ENCODE data around the gene MT1G. TPM values are rescaled to one million over a fixed set of nuclear protein-coding genes. Genes with fewer than 3 reads are reported as not detected.

MT1G gene
- total RNA-seq = 1.3 TPM in 1 of 2 replicates, not detected in the other

GRCh38 chr16:56667581-56668571, at the start of gene MT1G:
Gene MT1G, minus strand, starts transcription at chr16:56668065. Its CDS starts 72 bp downstream, at chr16:56667993.

GRCh38 chr16:56681939-56682702, 14.3 kb upstream of the MT1G start, which contains the start of gene MT1X:
Gene MT1X, plus strand, starts transcription at chr16:56682470. Its CDS starts 71 bp downstream, at chr16:56682541.

DNA sequence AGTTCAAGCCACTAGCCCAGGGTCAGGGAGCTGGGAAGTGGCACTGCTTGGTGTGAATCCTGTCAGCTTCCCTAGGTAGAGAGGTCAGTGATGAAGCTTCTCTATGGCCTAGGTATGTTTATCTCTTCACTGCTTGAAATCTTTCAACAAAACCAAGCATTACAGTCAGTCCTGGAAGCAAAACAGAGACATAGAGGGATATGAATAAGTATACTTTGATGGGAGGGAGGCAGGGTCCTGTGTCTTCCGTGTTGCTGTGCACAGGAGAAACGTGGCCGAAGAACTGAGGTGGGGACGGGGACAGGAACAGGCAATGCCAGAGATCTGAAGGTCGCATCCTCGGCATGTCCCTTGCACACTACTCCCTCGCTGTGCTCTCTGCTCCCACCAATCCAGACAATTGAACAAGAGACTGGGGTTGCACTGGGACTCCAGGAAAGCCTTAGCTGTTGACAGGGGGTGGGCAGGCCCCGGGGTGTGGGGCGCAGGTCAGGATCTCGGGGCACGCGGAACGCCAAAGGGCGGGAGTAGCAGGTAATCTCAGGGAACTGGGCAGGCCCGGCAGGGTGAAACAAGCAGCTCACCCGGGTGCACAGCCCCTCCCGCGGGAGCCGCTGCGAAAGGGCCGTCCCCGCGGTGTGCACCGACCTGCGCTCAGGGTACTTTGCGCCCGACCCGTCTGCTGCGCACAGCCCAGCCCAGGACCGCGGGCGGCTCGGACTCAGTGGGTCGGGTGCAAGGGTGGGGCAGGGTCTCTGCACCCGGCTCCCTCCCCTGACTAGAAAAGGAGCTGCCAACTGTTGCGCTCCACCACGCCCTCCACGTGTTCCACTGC, 1.4 kb upstream of the MT1G start, which contains the start of gene MT1H:
Gene MT1H (plus strand): TSS at position 810 of the 835 bp plus-strand sequence. CDS start 71 bp downstream, outside the sequence.

GRCh38 chr16:56657555-56658326, 10.1 kb downstream of the MT1G start, which contains the start of gene MT1F:
Gene MT1F, plus strand, starts transcription at chr16:56657959. Its CDS starts 100 bp downstream, at chr16:56658059.

GRCh38 chr16:56651586-56651985, 16.3 kb downstream of the MT1G start, which contains the start of gene MT1B:
Gene MT1B, plus strand, starts transcription at chr16:56651886. Its CDS starts 68 bp downstream, at chr16:56651954.

GRCh38 chr16:56637814-56638750, 29.8 kb downstream of the MT1G start, which contains the start of gene MT1A:
Gene MT1A, plus strand, starts transcription at chr16:56638666. Its CDS starts 73 bp downstream, at chr16:56638739.

DNA sequence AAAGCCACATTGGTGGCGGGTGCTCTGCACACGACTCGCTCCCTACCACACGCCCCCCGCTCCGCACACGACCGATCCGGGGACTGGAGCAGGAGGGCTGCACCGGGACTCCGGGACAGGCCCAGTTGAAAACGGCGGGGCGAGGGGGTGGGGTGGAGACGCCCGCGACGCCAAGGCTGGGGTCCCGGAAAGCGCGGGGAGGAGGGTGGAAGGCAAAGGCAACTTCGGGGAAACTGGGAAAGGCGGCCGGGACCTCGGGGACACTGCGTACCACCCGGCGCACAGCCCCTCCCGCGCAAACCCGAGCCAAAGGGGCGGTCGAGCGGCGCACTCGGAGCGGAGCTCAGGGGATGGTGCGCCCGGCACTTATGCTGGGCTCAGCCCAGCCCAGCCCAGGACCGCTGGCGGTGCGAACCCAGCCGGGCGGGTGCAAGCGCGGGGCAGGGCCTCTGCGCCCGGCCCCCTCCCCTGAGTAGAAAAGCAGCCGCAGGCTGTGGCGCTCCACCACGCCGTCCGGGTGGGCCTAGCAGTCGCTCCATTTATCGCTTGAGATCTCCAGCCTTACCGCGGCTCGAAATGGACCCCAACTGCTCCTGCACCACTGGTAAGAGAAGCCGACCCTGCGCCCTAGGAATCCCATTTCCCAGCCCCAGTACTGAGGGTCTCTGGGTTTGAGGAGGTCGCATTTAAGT, 35.6 kb downstream of the MT1G start, which contains the start of gene MT1M:
Gene MT1M (plus strand): TSS at position 504 of the 692 bp plus-strand sequence. CDS start 73 bp downstream, at position 577.

DNA sequence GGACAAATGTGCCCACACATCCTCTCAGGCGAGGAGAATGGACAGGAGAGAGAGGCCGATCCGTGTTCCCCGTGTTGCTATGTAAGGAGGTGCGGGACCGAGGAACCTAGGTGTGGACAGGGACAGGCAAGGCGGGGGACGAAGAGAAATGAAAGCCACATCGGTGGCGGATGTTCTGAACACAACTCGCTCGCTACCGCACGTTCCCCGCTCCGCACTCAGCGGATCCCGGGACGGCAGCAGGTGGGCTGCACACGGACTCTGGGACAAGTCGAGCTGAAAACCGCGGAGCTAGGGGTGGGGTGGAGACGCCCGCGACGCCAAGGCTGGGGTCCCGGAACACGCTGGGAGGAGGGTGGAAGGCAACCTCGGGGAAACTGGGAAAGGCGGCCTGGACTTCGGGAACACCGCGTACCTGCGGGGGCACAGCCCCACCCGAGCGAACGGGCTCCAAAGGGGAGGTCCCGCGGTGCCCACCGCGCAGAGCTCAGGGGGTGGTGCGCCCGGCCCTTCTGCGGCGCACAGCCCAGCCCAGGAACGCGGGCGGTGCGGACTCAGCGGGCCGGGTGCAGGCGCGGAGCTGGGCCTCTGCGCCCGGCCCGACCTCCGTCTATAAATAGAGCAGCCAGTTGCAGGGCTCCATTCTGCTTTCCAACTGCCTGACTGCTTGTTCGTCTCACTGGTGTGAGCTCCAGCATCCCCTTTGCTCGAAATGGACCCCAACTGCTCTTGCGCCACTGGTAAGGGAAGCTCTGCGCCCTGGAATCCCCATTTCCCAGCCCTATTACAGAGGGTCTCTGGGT, 42.5 kb downstream of the MT1G start, which contains the start of gene MT1E:
Gene MT1E (plus strand): TSS at position 642 of the 803 bp plus-strand sequence. CDS start 71 bp downstream, at position 713.

Other genes with a start within 250 kb of the MT1G start
- gene AMFR, start 242.5 kb downstream of the MT1G start, total RNA-seq = 285 and 317 TPM in 2 replicates
- gene NUDT21, start 216.7 kb downstream of the MT1G start, total RNA-seq = 59.6 and 129 TPM in 2 replicates
- gene OGFOD1, start 216.5 kb downstream of the MT1G start, total RNA-seq = 97.6 and 100.0 TPM in 2 replicates
- gene BBS2, start 148.0 kb downstream of the MT1G start, total RNA-seq = 46.3 and 47.3 TPM in 2 replicates
- gene MT4, start 103.0 kb downstream of the MT1G start, total RNA-seq = not detected in 2 replicates
- 0.59 TPM in 2 replicates for gene MT3, start 78.5 kb downstream of the MT1G start, total RNA-seq
- gene MT2A, start 59.5 kb downstream of the MT1G start, total RNA-seq = 92.7 and 183 TPM in 2 replicates
- gene MT1E, start 42.3 kb downstream of the MT1G start, total RNA-seq = 86.1 and 156 TPM in 2 replicates
- 1.5 TPM in 1 of 2 replicates, not detected in the other for gene MT1M, start 35.4 kb downstream of the MT1G start, total RNA-seq
- gene MT1A, start 29.4 kb downstream of the MT1G start, total RNA-seq = 1.1 TPM in 1 of 2 replicates, not detected in the other
- gene MT1B, start 16.2 kb downstream of the MT1G start, total RNA-seq = not detected in 2 replicates
- gene MT1F, start 10.1 kb downstream of the MT1G start, total RNA-seq = 2.0 TPM in 1 of 2 replicates, not detected in the other
- gene MT1H, start 1.7 kb upstream of the MT1G start, total RNA-seq = not detected in 2 replicates
- gene MT1X, start 14.4 kb upstream of the MT1G start, total RNA-seq = 16.5 and 18.4 TPM in 2 replicates
- gene NUP93, start 62.1 kb upstream of the MT1G start, total RNA-seq = 45.2 and 55.7 TPM in 2 replicates
- not detected in 2 replicates for gene SLC12A3, start 197.1 kb upstream of the MT1G start, total RNA-seq